DLD1 (cell line): ENCODE results near the gene SAPCD1.
"Not testable (repeated sequence)": the region's sequence is repeated elsewhere in the genome, so short reads cannot be mapped to it uniquely, and the experiment has no call there.

ENCODE experiments used
- in situ Hi-C: cut with HindIII; loops from 2 replicates; pipeline ENCODE4 v1.10.0; 2017; ENCODE audit warnings: low sequenced_read_pairs

Gene SAPCD1

DNA sequence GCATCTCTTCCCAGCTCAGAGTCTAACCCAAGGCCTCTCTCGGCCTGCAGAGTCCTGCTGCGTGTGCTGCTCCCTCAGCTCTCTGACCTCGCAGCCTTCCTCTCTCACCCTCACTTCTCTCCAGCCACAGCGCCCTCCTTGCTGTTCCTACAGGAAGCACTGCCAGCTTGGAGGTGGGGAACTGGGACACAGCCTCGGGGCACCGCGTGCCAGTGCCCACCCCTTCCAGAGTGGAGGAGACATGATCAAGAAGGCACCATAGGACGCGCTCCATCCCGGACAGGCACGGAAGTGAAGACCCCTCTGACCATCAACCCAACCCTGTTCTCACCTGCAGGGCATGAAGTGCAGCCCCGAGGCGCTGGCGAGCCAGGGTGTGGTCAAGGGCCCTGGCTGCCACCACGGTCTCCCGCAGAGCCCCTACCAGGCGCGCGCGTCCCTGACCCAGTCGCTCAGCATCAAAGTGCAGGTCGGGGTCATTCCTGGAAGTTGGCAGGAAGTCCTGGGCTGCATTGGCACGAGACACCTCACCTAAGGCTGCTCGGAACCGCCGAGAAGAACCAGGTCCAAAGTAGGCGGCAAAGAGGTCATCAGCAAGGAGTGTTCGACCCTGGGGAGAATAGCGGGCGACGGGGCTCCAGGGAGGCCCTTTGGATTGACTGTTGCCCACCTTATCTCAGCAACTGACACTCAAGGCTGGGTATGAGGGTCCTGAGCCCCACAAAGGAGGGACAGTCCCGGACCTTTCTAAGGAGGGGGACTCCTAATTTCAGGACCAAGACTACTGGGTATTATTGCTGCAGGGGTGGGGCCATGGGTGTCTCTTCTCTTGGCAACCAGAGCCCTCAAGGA lies 13.4 kb downstream of the SAPCD1 start:
- in situ Hi-C loops: no loop called here

DNA sequence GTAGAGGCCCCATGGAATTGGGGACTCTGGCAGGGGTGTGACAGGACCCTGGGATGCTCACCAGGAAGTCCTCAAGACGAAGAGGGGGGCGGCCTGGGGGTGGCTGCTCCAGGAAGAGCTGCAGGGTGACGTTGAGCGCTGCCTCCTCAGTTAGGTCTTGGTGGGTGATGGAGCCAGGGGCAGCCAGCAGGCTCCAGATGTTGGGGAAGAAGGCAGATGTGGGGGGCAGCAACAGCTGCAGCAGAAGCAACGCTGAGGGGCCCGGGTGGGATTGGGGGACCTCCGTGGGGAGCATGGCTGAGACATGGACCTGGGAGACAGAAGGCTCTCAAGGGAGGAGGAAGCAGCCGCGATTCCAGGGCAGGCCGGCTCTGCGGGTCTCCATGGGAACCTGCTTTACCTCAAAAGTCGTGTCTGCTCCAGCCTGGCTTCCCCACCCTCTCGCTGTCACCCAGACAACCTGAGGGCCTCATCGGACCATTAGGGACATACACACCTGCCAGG lies 14.1 kb downstream of the SAPCD1 start:
- in situ Hi-C loops: no loop called here

DNA sequence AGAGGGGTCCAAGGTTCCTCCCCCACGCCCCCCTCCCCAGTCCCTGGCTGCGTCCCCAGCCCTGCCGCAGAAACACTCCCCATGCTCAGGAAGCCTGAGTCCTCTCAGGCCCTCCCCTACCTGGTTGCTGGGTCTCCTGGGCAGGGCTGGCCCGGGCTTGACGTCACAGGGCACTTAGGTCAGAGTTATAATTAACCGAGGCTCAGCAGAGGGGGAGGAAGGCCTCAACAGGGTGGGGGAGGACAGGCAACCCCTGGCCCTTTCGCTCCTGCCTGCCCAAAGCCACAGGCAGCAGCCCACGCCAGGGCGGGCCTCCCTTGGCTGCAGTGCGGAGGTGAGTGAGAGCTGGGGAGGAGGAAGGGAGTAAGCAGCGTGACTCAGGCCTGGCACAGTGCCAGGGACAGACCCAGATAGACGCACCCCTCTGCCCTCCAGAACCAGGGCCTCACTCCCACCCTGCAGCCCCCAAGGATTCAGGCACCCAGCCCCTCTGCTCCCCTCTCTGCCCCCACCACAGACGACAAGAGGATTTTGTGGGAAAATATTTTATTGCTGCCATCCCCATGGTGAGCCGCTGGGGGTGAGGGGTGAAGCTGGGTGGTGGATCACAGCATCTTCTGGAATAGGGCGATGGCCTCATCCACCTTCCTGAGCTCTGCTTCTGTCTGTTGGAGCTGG lies 14.7 kb downstream of the SAPCD1 start, which contains the start of gene VWA7:
Gene VWA7 (minus strand): TSS at position 340 of the 678 bp plus-strand sequence. CDS start 549 bp downstream, outside the sequence.
- in situ Hi-C loops: no loop called here

DNA sequence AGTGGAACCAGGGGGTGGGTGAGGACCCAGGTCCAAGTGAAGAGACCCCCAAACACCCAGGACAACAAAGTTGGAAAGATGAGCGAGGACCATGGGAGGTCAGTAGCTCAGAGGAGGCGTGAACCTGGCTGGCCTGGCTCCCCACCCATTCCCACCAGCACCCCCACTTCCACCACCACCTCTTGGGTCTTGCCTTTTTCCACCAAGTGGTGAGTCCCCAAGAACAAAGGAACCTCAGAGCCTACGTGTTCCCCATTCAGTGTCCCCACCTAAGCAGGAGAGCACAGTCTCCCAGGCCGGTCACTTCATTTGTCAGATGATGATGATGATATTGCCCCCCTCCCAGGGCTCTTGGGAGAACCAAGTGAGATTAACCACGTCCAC lies 15.2 kb downstream of the SAPCD1 start:
- in situ Hi-C loops: no loop called here

DNA sequence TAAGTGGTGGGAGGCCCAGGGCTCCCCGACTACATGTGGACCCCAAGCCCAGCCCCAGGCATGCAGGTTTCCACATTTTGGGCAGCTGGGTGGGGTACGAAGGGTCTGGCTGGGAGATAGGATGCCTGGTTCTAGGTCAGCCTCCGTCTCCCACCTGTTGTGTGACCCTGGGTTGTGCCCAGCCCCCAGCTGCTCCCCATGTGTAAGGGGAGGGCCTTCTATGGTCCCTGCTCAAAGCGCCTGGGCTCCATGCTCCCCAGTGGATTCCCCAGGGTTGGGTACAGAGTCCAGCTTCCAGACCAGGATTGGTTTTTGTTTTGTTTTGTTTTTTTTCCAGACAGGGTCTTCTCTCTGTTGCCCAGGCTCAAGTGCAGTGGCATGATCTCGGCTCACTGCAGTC lies 15.7 kb downstream of the SAPCD1 start:
- in situ Hi-C loops: no loop called here

DNA sequence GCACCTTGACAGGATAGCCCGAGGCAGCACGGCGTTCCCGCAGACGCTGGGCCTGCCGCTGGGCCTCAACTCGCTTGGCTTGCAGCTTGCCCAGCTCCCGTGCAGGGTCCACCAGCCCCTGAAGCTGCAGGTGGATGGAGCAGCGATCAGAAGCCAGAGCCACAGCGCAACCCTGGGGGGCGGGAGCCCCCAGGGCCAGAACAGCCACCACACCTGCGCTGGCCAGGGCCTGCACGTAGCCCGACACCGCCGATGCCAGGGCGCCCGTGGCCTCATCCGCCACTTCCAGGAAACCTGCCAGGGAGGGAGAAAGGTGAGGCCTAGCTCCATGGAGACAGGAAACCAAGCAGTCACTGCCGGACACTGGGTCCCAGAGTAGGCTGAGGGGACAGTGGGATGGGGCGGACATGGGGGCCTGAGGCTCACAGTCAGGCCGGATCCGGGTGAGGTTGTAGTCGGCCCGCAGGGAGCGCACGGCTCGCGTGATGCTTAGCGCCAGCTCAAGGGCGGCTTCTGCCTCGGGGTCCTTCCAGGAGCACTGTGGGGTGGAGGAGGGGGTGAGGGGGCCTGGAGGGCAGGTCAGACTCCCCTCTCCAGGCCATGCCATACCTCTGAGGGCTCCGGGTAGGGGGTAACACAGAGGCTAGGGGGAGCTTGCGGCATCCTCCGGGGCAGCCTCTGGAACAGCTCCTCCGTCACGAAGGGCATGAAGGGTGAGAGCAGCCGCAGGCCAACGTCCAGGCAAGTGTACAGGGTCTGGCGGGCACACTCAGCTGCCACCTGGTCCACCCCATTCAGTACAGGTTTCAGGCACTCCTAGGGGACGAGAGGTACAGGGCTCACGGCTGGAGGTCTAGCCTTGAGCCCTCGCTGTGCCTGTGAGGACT lies 16.8 kb downstream of the SAPCD1 start:
- in situ Hi-C loops: no loop called here

DNA sequence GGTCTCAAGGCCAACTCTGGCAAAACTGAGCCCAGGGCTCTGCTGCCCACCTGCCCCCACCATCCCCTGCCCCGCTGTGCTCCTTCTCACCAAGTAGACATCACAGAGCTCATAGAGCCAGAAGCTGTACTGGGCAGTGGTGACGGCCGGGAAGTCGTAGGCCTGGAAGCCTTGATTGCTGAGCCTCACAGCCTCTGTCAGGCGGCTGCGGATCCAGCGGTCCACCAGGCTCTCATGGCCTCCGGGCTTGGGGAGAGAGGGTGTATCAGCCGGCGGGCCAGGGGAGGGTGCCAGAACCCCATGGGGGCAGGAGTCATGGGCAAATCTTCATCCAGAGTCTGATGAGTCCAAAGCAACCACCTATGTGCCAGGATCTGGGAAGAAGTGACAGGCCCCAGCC lies 17.5 kb downstream of the SAPCD1 start:
- in situ Hi-C loops: no loop called here

DNA sequence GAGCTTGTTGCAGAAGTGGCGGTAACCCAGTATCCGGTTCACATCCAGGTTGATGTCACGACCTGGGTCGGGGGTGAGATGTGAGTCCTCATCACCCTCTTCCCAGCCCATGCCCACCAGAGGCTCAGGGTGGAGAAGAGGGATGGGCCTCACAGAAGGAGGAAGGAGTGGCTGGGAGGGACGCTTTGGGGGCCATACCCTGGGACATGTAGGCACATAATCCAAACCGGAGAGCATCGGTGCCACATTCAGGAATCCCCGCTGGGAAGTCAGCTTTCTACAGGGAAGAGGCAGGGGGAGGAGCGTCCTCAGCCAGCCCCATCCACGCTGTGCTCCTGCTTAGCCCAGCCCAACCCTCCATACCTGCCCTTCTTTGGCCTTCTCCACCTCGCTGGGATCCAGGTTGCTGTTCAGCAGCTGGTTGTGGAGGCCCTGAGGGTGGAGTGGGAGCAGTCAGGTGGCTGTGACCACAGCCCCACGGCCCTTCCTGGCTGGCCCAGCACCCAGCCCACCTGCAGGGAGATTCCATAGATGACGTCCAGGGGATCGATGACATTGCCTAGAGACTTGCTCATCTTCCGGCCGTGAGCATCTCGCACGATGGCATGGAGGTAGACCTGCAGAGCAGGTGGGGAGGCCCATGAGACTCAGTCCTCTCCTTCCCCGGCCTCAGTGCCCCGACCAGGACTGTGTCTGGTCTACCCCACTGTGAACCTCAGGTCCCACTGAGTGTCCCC lies 18.2 kb downstream of the SAPCD1 start:
- in situ Hi-C loops: no loop called here

DNA sequence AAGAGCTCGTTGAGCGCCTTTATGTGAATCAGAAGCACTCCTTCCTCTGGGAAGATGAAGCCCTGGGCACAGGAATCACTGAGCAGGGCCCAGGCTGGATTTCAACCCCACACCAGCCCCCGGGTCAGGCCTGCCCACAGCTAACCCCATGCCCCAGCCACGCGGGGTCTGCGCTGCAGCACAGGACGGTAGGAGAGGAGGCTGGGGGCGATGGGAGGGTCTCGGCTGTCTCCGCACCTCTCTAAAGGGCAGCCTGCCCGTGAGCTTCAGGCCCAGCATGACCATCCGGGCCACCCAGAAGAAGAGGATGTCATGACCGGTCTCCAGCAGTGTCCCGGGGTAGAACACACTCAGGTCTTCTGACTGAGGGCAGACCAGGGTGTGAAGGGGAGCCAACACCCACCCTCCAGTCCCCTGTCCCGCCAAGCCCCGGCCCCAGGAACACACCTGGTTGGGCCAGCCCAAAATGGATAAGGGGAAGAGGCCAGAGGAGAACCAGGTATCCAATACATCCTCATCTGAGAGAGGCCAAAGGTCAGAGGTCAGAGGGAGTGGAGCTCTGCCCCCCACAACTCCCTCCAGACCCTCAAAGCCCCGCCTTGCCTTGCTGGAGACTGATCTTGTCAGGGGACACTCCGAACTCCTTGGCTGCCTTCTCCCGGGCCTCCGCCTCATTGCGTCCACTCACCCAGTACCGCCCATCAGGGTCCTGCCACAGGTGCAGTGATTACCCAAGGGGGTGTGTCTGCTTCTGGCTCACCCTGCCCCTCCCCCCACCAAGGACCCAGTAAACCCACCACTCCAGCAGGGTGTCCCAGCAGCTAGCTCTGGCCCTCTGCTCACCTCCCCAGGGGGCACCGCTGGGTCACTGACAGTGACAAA lies 19.0 kb downstream of the SAPCD1 start:
- in situ Hi-C loops: no loop called here

DNA sequence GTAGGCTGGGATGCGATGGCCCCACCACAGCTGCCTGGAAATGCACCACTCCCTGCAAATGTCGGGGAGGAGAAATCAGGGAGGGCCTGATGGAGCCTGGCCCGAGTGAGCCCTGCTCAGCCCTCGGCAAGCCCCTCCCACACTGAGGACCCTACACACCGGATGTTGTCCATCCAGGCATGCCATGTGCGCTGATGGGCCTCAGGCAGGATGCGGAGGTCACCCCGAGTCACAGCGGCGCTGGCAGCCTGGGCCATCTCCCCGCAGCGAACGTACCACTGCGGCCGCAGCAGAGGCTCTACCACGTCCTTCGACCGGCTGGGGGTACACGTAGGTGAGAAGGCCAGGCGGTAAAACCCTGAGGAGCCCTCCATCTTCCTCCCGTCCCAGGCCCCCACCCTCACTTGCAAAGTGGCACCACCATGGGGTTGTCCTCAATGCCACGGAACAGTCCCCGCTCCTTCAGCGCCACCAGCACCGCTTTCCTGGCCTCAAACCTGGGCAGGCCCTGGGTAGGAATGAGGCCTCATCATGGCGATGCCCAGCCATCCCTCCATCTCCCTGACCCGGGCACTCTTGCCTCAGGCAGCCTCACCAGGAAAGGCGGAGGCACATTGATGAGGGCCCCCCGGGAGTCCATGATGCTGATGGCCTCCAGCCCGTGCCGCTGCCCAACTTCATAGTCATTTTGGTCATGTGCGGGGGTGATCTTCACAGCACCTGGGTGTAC lies 19.8 kb downstream of the SAPCD1 start:
- in situ Hi-C loops: no loop called here

DNA sequence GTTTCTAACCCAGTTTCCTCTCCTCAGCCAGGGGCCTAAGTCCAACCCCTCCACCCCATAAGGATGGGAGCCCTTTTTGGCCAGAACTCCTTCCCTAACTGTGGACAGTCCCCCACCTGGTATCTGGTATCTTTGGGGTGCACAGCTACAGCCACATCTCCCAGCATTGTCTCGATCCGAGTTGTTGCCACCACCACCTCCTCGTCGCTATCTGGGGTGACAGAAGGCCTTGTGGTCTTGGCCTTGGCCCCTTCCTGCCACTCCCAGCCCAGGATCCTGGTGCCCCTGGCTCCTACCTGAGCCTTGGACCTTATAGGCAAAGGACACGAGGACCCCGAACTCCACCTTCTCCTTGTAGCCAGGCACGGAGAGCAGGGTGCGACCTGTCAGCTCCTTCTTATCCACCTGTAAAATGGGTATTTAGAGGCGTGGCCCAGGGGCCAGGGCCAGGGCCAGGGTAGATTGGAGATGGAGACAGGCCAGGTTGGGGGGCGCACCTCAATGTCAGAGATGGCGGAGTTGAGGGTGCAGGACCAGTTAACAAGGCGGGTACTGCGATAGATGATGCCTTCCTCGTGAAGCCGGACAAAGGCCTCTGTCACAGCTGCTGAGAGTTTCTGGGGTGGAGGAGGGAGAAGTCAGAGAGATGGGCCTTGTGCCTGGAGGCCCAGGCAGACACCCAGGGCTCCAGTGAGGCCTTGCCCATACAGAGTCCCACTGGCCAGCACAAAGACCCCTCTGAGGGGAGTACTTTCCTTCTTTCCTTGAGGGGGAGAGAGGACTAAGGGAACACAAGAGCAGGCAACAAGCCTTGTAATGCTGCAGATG lies 21.9 kb downstream of the SAPCD1 start:
- in situ Hi-C loops: no loop called here

DNA sequence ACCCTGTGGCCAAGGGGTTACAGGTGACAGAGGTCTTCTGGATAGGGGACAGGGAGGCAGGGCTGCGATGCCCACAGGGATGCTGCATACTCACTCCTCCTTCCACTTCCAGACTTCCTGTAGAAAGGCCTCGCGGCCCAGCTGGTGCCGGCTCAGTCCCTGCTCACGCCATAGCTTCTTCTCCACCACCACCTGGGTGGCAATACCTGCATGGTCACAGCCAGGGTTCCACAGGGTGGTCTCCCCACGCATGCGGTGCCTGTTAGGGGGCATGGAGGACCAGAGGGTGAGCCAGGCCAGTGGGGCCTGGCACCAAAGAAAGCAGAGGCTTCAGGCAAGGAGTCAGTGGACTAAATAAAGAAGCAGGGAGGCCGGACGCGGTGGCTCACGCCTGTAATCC lies 23.0 kb downstream of the SAPCD1 start:
- in situ Hi-C loops: no loop called here

DNA sequence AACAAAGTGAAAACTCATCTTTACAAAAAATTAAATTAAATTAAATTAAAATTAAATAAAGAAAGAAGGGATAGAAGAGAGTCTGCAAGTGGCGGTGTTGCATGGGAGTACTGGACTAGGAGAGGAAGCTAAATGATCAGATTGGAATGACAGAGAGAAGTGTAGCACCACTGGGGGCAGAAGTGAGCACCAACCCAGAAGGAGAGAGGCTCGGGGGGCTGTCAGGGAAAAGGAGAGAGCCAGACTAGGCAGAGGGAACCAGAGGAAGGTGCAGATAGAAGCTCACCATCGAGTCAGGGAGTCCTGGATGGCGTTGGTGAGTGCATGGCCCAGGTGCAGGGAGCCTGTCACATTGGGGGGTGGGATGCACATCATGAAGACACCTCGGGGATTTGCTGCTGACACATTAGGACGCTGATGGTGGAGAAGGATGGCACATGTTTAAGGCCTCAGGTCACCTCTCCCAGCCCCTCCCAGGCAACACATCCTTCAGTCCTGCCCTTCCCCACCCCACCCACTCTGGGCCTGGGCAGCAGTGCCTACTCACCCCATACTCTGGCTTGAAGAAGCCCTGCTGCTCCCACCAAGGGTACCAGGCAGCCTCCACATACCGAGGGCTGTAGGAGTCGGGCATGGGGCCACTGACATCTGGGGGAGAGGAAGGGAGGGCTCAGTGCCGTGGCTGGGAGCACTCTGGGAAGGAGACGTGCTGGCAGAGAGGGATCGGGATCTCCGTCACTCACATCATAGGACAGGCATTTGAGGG lies 29.1 kb downstream of the SAPCD1 start:
- in situ Hi-C loops: no loop called here

DNA sequence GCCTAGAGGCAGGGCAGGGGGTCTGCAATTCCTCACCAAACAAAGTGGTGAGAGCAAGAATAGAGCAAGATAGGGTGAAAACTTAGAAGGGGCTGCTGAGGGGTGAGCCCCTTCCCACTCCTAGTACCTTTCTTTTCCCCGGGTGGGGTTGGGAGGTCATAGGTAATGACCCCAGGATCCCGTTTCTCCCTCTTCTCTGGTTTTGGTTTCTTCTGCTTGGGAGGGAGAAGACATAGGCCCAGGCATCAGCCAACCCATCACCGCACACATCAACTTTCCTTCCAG lies 29.6 kb downstream of the SAPCD1 start:
- in situ Hi-C loops: no loop called here

DNA sequence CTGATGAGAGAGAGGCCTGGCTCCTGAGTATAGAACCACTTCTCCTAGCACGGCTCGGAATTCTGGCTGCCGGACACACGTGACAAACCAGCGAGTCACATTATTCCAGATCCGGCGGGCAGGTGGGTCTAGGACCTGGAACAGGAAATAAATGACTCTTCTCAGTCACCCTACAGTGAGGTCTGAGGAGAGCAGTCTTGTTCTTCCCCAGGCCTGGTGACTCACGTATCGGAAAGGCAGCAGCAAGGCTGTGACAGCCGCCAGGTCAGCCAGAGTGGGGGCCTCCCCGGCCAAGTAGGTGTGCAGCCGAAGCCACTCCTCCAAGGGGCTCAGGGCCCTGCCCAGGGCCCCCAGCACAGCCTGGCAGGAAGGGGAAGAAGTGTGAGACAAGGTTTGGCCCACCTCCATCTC lies 30.3 kb downstream of the SAPCD1 start:
- in situ Hi-C loops: no loop called here

DNA sequence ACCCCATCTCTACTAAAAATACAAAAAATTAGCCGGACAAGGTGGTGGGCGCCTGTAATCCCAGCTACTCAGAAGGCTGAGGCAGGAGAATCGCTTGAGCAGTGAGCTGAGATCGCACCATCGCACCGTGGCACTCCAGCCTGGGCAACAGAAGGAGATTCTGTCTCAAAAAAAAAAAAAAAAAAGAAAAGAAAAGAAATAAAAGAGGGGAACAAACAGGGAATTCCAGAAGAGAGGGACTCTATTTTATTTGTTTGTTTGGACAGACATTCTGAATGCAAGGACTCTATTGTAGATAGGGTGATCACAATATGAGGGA lies 31.4 kb downstream of the SAPCD1 start:
- in situ Hi-C loops: not testable (repeated sequence)

DNA sequence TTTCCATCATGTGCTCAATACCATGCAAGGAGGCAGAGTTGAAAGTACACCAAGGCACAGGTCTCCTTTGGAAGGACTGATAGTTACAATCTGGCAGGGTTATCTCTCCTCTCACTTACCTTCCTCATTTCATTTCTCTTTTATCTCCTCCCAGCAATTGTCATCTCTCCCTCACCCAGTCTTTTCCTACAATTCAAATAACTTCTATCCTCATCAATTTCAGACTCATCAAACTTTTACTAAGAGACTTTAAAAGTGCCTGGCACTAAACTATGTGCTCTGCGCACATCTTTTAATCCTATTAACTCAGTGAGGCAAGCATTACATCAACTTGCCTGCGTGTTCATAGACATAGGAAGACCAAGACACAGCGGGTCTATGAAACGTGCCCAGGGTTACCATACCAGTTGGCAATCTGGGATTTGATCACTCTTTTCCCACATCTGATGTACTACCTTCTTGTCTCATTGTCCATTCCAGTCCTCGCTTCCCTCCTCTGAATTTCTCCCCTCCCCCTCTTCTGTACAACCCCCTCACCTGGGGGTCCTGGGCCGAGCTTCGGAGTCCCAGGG lies 31.9 kb downstream of the SAPCD1 start:
- in situ Hi-C loops: no loop called here
